Measurements from ENCODE around the gene IFNL2. TPM values are rescaled to one million over a fixed set of nuclear protein-coding genes. Genes with fewer than 3 reads are reported as not detected.

IFNL2 gene
- total RNA-seq, 1 donor from 2014 or later, result not detected

GRCh38 chr19:39248806-39249205 is 19.4 kb upstream of the IFNL2 start, which contains the start of gene IFNL4:
Gene IFNL4, minus strand, starts transcription at chr19:39248856.
- H3K27ac Mint-ChIP-seq, result no peak within 1 kb of the TSS
- Histone ChIP-seq H3F3A (ENCODE audit: low read depth) (no peaks in the 10 kb centered on the region), H3K4me3 (peak within 1 kb of the TSS; percentile 27), H3K79me2 (ENCODE audit: low read depth) (no peaks in the 10 kb centered on the region), H3K27me3 (peaks cover 82% of the 10 kb centered on the region), H3K27ac (no peak within 1 kb of the TSS), H4K20me1 (ENCODE audit: low read depth) (no peaks in the 10 kb centered on the region), H2AFZ (replicated peaks) (peak within 1 kb of the TSS; percentile 89), H3K9me3 (ENCODE audit: low read depth) (no peaks in the 10 kb centered on the region), H3K36me3 (no peaks in the 10 kb centered on the region), H3K4me1 (no peaks in the 10 kb centered on the region), H3K9ac (no peak within 1 kb of the TSS), H3K4me2 (peak within 1 kb of the TSS; percentile 62)
- TF ChIP-seq CTCF (IDR thresholded peaks at IDR 0.05), result no peak
- TF ChIP-seq EZH2phosphoT487 (IDR thresholded peaks at IDR 0.05), result no peak
- no peak for TF ChIP-seq EZH2 (IDR thresholded peaks at IDR 0.05)
- peaks cover 31% of the 10 kb centered on the region for H3K27me3 Mint-ChIP-seq (ENCODE audit: insufficient read depth, low read depth)
- DNase-seq (ENCODE audit: low spot score), result no peak
- H3K4me1 Mint-ChIP-seq, result peaks cover 2% of the 10 kb centered on the region
- no peaks in the 10 kb centered on the region for H3K36me3 Mint-ChIP-seq
- no peaks in the 10 kb centered on the region for H3K9me3 Mint-ChIP-seq
- H3K4me3 Mint-ChIP-seq, result peak within 1 kb of the TSS; percentile 67

DNA sequence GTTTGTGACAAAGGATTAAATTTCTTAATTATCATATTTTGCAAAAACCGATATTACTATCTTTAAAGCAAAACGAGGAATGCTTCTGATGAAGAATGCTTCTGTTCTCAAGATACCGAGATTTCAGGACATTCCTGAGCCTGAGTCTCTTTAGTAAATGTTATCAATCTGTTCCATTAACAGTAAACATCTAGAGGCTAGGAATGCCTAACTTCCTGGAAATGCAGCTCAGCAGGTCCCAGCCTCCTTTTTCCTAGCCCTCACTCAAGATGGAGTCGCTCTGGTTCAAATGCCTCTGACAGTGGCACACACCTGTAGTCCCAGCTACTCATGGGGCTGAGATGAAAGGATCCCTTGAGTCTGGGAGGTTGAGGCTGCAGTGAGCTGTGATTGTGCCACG is 17.1 kb upstream of the IFNL2 start:
- TF ChIP-seq CTCF (IDR thresholded peaks at IDR 0.05) (no peak), EZH2phosphoT487 (IDR thresholded peaks at IDR 0.05) (no peak), EZH2 (IDR thresholded peaks at IDR 0.05) (no peak)
- H3K9me3 Mint-ChIP-seq, result no peaks in the 10 kb centered on the region
- H3K4me3 Mint-ChIP-seq, result no peak overlapping the region
- no peaks in the 10 kb centered on the region for H3K36me3 Mint-ChIP-seq
- H3K27me3 Mint-ChIP-seq (ENCODE audit: insufficient read depth, low read depth), result peaks cover 30% of the 10 kb centered on the region
- H3K9me3 ChIP-seq (ENCODE audit: low read depth), result no peaks in the 10 kb centered on the region
- H3K4me1 ChIP-seq, result no peaks in the 10 kb centered on the region
- DNase-seq (ENCODE audit: low spot score), result no peak
- no peak overlapping the region for H2AFZ ChIP-seq (replicated peaks)
- H3K27ac Mint-ChIP-seq, result no peak overlapping the region
- no peaks in the 10 kb centered on the region for H3F3A ChIP-seq (ENCODE audit: low read depth)
- H3K27me3 ChIP-seq, result peaks cover 96% of the 10 kb centered on the region
- no peaks in the 10 kb centered on the region for H3K79me2 ChIP-seq (ENCODE audit: low read depth)
- no peaks in the 10 kb centered on the region for H4K20me1 ChIP-seq (ENCODE audit: low read depth)
- no peak overlapping the region for H3K27ac ChIP-seq
- H3K36me3 ChIP-seq, result no peaks in the 10 kb centered on the region
- no peak overlapping the region for H3K4me3 ChIP-seq
- no peak overlapping the region for H3K4me2 ChIP-seq
- no peak overlapping the region for H3K9ac ChIP-seq
- peaks cover 2% of the 10 kb centered on the region for H3K4me1 Mint-ChIP-seq

DNA sequence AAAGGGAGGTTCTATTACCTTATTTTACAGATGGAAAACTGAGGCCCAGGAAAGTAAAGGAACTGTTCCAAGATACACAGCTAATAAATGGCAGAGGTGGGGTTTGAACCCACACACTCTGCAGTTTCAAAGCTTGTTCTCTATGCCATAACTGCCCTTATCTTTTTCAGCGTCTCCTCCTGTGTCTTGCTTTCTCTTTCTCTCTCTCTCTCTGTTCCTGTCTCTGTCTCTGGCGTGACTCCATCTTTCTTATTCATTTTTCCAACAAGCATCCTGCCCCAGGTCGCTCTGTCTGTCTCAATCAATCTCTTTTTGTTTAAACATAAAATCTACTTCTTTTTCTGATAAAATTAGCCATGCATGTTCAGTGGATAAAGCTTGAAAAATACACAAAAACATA is 16.4 kb upstream of the IFNL2 start:
- Mint-ChIP-seq H3K4me3 (no peak overlapping the region), H3K27me3 (ENCODE audit: insufficient read depth, low read depth) (peaks cover 31% of the 10 kb centered on the region), H3K9me3 (no peaks in the 10 kb centered on the region), H3K36me3 (no peaks in the 10 kb centered on the region), H3K4me1 (peaks cover 2% of the 10 kb centered on the region), H3K27ac (no peak overlapping the region)
- H3K9ac ChIP-seq, result no peak overlapping the region
- H2AFZ ChIP-seq (replicated peaks), result no peak overlapping the region
- no peak overlapping the region for H3K4me3 ChIP-seq
- no peaks in the 10 kb centered on the region for H3K36me3 ChIP-seq
- no peaks in the 10 kb centered on the region for H3K4me1 ChIP-seq
- no peaks in the 10 kb centered on the region for H3K79me2 ChIP-seq (ENCODE audit: low read depth)
- TF ChIP-seq EZH2phosphoT487 (IDR thresholded peaks at IDR 0.05), result no peak
- TF ChIP-seq EZH2 (IDR thresholded peaks at IDR 0.05), result no peak
- DNase-seq (ENCODE audit: low spot score), result no peak
- H4K20me1 ChIP-seq (ENCODE audit: low read depth), result no peaks in the 10 kb centered on the region
- peaks cover 100% of the 10 kb centered on the region for H3K27me3 ChIP-seq
- H3K4me2 ChIP-seq, result no peak overlapping the region
- no peaks in the 10 kb centered on the region for H3K9me3 ChIP-seq (ENCODE audit: low read depth)
- H3F3A ChIP-seq (ENCODE audit: low read depth), result no peaks in the 10 kb centered on the region
- no peak overlapping the region for H3K27ac ChIP-seq

GRCh38 chr19:39252458-39252857 is 15.7 kb upstream of the IFNL2 start:
- Histone ChIP-seq H4K20me1 (ENCODE audit: low read depth) (no peaks in the 10 kb centered on the region), H3K79me2 (ENCODE audit: low read depth) (no peaks in the 10 kb centered on the region), H2AFZ (replicated peaks) (no peak overlapping the region), H3K27ac (no peak overlapping the region), H3K4me2 (no peak overlapping the region), H3K9me3 (ENCODE audit: low read depth) (no peaks in the 10 kb centered on the region), H3K36me3 (no peaks in the 10 kb centered on the region), H3K4me3 (no peak overlapping the region), H3F3A (ENCODE audit: low read depth) (no peaks in the 10 kb centered on the region), H3K4me1 (no peaks in the 10 kb centered on the region), H3K9ac (no peak overlapping the region), H3K27me3 (peaks cover 95% of the 10 kb centered on the region)
- Mint-ChIP-seq H3K27ac (peak overlapping the region; percentile 51), H3K9me3 (no peaks in the 10 kb centered on the region), H3K36me3 (no peaks in the 10 kb centered on the region), H3K4me1 (peaks cover 2% of the 10 kb centered on the region), H3K27me3 (ENCODE audit: insufficient read depth, low read depth) (peaks cover 28% of the 10 kb centered on the region), H3K4me3 (no peak overlapping the region)
- DNase-seq (ENCODE audit: low spot score), result no peak
- TF ChIP-seq EZH2phosphoT487 (IDR thresholded peaks at IDR 0.05), result no peak
- no peak for TF ChIP-seq CTCF (IDR thresholded peaks at IDR 0.05)
- no peak for TF ChIP-seq EZH2 (IDR thresholded peaks at IDR 0.05)
